ENCODE results near the gene MEIS2.

The MEIS2 gene

DNA sequence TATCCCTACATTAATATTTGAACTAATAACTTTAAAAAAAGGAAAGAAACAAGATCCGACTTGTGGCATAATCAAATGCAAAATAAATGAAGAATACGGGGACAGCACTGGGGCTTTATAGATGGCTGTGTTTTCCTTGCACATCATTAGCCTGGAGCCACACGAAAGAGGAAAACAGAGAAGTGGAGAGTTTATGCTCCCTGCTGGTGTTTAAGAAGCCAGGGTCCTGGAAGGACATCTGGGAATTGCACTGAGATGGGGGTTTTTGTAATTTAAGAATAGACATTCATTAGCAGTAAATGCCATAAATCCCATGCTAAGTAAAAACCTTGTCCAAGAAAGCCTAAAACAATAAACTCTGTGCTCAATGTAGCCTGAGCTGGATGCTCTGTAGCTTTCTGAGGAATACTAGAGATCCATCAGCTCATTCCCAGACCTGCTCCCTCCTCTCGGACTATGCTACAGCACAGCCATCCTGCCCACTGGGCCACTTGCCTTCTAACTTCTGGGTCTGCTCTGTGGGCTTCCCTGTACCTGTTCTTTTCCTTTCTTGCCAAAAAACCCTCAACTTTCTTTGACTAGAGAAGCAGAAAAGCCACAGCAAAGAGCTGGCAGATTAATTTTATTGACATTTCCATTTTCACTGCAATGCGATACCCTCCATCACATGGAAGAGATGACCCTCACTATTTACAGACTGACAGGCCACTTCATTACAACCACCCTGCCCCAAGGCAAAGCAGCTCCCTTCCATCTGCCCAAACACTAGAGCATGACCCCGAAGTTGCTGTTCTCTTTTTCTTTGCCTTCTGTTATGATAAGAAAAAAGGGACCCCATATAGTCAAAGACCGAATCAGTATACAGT is 62.3 kb downstream of the MEIS2 start:
- no peak for DNase-seq (ENCODE audit: low spot score)

DNA sequence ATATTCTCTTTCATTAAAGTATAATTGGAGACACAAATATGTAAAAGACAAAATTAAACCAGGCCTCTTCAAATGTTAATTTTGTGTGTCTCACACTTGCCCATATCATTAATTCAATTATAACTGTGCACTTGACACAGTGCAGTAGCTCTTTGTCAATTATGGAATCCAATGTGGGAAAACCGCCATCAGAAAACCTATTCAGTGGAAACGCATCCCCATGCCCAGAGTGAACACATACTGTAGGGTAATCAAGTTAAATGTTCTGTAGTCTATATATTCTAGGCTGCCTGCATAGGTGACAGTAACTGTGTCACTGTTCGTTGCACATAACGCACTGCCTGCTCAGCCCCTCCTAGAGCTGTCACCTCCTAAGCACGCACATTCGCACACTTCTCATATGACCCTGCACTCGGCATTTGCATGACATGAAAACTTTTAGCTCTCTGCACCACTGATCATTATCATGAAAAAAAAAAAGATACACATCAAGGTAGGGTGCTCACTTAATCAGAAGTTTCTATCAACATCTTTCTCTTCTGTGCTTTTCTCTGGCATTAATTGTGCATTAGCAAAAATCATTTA is 63.2 kb downstream of the MEIS2 start:
- no peak for DNase-seq (ENCODE audit: low spot score)

DNA sequence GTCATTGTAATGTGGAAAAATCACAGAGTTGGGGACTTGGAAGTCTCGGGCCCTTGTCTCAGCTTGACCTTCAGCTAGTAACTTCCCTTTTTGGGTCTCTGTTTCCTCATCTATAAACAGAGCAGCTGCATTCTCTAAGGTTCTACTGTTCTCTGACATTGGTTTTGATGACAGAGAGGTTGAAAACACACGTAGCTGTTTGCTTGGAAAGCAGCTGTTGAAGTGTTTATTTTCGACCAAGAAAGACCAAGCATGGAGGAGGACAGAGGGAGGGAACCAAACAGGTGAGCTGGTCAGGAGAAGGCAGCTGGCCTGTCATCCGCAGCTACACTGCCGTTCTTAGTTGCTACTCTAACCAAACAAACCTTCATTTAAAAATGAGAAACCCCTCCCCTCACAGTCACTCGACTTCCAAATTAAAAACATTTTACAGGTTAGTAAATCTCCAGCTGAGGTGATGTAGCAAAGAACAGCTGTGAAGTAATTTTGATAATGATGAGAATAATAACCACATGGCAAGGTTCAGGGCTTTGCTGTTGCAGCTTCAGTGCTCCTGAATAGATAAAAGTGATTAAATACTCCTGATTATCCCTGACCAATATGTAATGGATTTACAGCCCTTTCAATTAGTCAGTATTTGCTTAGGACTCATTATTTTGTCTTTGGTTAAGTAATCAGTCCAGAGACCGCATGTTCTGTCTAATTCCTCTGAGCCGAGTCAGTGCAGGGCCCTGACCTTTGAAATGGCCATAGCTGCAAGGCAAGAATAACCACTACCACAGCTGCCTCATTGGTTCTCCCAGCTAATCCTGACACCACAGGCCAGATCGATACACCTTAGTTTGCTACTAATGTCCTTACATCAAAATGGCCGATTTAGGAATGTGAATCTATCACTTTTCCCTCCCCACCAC is 65.3 kb downstream of the MEIS2 start:
- peak; percentile 40 for DNase-seq (ENCODE audit: low spot score)

DNA sequence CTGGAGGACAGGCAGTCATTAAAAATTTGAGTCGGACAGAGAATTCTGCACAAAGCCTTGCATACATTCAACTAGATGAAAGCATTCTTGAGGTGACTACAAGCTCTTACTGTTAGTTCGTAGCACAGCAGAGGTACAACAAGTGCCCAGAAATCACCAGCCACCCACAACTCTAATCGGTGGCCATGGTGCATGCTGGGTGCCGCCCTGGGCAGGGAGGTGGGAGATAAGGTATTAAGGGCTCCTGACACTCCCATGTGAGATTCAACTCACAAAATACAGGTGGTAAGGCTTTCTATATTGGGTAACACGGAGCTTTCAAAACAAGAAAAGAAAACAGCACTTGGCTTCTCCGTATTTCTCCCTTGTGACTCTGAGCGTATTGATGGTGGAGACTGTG is 66.0 kb downstream of the MEIS2 start:
- no peak for DNase-seq (ENCODE audit: low spot score)

DNA sequence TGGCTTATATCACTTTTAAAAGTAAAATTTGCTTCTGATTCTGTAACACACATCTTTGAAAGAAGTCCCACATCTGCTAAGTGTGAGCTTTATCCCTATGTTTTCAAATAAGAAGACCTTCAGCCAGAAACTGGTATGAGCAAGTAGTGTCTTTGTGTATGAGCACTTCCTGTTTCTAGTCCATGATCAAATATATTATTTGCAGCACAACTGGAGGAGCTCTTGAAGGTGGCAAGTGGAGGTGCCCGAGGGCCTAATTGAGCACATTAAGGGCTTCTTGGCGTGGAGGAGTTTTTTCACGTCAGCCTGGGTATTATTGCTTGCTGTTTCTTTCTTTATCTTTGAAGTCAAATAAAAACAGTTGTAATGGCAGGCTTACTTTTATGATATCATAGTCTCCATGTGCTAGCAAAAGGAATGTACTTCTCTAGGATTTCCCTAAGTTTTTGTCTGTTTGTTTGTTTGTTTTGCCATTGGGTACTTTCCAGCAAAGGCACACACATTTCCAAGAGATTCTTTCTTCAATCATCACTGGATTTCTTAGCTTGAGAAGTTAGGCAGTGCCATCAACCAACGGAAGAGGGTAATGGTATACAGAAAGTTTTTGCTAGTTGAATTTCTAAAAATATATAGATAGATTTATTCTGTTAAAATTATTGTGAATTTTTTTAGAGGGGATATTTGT is 68.1 kb downstream of the MEIS2 start:
- DNase-seq (ENCODE audit: low spot score) = no peak

DNA sequence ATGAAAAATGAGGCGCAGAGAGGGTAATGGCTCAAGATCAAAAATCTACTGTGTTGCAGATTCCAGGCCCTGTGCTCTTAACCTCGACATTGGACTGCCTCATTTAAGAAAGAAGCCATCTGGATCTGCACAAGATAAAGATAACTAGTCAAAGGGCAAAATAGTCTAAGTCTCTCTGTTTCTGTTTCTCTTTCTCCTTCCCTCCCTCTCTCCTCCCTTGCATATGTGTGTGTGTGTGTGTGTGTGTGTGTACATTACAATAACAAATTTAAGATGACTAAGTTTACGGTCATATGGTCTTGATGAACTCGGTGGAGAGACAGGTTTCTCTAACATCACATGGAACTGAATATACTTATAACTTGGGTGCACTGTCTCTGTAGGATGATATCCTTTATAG is 69.2 kb downstream of the MEIS2 start:
- DNase-seq (ENCODE audit: low spot score) = no peak

DNA sequence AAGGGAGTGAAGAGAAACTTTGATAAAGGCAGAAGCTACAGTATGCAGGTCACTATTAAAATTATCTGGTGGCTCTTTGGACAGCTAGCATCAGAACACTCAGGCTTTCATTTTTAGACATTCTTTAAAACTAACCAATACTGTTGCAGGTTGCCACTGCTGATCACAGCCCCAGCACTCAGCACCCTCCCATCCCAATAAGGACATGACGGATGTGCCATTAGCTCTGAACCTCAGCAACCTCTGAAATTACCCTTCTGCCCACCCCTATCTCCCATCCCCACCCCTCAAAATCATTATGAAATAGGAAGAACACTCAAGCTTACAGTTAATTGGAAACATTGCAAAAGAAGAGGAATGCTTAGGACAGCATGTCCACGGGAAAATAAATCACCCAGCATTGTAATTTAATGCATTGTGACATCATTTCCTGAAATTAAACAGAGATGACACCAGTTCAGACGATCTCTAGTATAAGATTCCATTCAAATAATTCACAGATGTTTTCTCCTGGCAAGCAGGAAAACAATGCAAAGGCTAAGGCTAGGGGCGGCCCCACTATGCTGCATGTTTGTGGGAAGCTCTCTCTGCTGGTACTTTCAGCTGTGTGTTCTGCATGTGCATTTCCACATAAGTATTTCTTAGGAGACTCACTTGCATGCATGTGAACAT is 71.6 kb downstream of the MEIS2 start:
- DNase-seq (ENCODE audit: low spot score) = no peak

DNA sequence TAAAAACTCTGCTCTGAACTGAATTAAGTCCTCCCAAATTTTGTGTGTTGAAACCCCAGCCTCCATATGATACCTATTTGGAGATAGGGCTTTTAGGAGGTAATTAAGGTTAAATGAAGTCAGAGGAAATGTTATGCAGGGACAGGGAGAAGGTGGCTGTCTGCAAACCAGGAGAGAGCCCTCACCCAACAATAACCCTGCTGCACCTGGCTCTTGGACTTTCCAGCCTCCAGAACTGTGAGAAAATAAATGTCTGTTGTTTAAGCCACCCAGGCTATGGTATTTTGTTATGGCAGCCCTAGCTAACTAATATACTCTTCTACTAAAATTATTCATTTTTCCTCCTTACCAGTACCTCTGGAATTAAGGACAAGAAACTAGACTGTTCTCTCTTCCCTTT is 79.5 kb downstream of the MEIS2 start:
- no peak for DNase-seq (ENCODE audit: low spot score)

DNA sequence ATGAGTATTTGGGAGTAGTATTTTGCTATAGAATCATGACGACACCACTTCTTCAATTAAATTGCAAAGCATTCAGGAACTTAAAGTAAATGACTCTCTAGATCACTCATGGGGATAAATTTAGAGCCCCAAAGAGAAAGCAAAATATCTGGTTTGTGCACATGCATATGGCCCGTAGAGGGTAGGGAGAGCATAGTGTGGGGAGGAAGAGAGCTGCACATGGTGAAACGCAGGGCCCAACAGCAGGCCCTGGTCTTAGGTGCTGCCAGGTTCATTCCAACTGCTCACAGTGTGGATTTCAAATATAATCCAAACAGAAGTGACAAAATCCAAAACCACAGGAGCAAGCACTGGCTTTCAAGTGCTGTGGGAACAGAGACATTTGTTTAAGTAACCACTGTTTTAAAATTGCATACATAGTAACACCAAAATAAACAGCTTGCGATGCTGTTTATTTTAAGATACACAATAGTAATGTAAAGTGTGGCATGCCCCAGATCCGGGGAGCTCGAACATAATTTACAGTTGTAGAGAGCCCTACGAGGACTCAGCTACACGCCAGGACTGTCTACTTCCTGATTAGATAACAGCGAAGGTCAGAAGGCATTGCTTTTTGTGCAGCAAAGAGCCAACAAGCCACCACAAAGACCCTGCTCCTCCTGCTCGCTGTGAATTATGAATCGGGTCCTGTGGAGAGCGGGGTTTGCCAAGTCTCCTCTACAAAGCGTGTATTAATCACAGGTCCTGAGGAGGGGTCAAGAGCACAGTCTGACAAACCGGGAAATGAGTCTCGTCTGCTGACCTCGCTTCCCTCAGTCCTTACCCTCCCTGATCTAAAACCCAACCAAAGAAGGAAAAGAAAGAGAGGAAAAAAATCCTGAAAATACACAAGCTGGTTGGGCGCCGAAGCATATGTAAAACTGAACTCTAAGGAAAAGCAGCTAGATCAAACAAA is 80.6 kb downstream of the MEIS2 start:
- DNase-seq (ENCODE audit: low spot score) = no peak

DNA sequence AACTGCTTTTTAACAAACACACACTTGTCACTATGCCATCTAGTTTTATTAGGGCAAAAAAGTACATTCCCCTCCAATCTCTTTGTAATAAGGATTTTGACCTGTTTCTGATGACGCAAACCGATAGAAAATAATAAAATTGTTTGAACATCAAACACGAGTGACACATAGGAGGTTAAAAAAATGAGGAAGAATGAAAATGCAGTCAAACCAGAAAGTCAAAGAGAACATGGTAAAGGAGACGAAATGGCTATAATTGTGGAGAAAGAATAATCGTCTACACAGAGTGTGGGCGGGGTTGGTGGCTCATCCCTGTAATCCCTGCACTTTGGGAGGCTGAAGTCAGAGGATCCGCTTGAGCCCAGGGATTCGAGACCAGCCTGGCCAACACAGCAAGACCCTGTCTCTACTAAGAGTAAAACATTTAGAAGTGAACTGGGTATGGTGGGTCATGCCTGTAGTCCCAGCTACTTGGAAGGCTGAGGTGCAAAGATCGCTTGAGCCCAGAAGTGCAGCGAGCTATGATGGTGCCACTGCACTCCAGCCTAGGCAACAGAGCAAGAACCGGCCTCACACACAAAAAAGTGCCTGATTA is 83.2 kb downstream of the MEIS2 start:
- no peak for DNase-seq (ENCODE audit: low spot score)

DNA sequence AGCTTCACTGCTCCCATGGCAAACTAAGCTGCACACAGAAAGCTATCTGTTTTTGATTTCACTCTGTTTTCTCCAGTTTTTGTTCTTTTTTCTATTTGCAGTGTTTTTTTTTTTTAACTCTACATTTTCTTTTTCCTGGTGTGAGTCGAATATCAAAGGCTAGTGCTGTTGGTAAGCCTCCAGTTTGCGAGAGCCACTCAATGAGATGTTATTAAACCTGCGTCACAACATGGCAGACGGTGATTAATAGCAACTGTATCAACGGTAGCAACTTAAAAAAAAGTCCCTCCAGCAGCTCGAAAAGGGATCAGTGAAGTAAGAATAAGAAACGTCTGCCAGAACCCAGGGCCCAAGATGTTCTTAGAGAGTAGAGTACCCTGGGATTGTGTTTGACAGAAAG is 84.1 kb downstream of the MEIS2 start:
- peak; percentile 27 for DNase-seq (ENCODE audit: low spot score)

DNA sequence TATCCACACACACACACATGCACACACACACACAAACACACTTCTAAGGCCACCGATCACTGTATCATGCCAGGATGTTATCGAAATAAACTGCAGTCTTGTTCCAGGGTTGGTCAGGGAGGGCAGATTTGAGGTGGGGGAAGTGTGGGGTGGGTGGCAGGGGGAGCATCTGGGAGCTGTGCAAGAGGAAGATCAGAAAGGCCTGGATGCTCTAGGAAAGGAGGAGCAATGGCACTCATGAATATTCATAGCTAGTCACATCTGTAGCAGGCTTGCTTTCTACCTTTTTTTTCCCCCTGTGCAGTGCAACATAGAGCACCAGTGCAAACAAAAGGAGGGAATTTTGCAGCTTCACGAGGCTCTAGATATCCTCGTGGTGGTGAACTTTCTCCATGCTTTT is 84.9 kb downstream of the MEIS2 start:
- no peak for DNase-seq (ENCODE audit: low spot score)

DNA sequence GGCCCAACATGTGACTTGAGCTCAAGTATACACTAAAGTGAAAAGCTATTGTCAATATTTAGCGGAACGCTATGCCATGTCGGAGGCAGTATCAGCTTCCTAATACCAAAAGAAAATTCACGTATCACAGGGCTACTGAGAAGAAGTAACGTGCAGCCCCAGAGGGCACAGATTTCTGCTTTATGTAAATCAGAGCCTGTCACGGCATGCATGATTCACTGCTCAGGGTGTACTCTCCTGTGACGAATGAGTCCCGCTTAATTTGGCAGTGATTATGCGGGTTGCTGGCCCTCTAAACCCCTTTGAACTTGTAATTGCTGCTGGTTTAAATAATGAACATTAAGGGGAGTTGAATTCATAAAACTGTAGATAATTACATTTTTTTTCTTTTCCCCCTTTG is 85.3 kb downstream of the MEIS2 start:
- no peak for DNase-seq (ENCODE audit: low spot score)

DNA sequence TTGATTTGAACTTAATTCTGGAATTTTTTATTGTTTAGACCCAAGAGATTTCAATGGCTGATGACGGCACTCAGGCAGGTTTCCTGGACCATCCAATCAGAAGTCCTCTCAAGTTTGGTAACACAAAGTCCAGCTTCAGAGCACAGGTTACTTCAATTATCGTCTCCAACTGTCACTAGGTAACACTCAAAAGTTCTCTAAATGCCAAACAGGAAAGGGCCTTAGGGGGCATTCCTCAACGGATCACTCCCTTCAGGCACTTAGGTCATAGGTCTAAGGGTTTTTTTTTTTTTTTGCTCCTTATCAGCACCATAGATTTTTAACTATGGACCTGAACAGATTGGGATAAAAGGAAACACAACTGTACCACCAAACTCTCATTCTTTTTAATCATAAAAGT is 85.8 kb downstream of the MEIS2 start:
- no peak for DNase-seq (ENCODE audit: low spot score)

DNA sequence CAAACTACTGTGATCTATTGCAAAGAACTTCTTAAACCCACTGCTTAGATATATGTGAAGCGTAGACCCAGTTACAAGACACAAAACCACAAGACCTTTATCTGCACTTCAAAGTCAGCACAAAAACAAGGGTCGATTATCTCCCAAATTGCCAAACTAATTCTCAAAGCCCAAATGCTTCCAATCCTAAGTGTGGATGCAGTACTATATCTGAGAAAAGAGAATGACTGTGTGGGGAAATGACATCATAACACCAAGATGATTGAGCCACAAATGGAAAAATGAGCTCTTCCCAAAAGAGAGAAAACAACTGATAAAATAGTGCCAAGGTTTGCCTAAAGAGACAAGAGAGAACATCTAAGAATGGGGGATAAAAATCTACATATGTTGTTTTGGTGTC is 86.2 kb downstream of the MEIS2 start:
- no peak for DNase-seq (ENCODE audit: low spot score)

DNA sequence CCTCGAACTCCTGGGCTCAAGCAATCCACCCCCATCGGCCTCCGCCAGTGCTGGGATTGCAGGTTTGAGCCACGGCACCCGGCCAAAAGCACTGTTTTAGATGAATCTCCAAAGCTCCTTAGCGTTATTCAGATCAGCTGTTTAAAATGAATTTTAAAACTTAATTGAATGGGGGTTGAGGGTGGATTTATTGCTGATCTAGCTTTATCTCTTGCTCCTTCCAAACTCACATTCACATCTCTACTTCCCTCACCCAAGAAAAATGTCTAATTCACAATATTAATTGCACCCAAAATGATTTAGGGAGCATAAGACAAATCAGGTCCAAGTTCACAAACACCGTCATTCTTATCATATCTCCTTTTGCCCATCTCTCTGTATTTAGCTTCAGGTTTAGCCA is 89.8 kb downstream of the MEIS2 start:
- DNase-seq (ENCODE audit: low spot score) = no peak

DNA sequence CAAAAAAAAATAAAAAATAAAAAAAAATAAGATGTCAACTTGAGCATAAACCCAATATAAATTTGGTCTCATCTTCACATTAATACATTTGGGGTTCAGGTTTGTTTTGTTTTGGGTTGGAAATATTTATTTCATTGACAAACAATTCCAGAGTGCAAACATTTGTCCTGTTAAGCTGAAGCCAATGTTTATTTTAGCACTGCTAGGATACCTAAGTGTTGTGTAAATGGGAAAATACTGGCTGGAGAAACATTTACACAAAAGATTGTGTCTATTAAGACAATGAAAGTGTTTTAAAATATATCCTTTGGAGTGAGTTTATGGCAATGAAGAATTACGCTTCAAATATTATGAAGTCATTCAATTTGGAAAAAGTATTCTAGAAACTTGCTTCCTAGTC is 91.1 kb downstream of the MEIS2 start:
- DNase-seq (ENCODE audit: low spot score) = no peak

DNA sequence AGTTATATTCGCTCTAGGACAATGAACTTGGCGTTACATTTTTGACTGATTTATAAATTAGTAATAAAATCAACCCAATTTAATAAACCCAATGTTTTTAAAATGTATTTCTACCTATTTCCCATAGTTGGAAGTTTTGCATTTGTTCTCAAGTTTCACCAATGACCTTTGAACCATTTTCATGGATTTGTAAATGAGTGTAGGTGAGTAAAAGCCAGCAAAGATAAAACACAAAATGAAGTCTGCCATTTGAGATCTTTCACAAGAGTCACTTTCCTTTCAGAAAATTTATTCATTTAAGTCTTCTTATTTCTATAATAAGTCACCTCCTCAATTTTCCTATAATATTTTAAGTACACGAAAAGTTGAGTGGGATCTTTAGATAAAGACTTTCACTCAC is 92.1 kb downstream of the MEIS2 start:
- no peak for DNase-seq (ENCODE audit: low spot score)

DNA sequence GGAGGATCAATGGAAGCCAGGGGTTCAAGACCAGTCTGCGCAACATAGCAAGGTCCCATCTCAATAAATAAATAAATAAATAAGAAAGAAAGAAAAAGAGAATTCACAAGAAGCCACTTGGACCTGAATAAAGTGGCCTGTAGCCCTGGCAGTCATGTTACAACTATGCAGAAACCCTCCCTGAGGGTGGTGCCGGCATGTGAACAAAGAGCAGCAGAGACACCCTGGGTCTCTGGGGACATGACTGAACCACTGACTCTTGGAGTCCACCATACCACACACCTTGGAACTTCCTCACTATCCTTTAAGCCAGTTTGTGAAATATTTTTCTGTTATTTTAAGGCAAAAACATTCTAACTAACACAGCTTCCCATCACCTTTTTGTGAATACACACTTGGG is 93.0 kb downstream of the MEIS2 start:
- no peak for DNase-seq (ENCODE audit: low spot score)
